ENCODE measurements around the gene CCDC88B. TPM values are rescaled to one million over a fixed set of nuclear protein-coding genes. Genes with fewer than 3 reads are reported as not detected.
"Not testable (repeated sequence)": the region's sequence is repeated elsewhere in the genome, so short reads cannot be mapped to it uniquely, and the experiment has no call there.

CCDC88B gene
- total RNA-seq, 1 experiment from 2014 or later, result 1.2 TPM

GRCh38 chr11:64304316-64305072, 35.5 kb upstream of the CCDC88B start:
- DNase-seq (ENCODE audit: low read depth), result peak; percentile 85

- DNase-seq (ENCODE audit: low read depth), result peak; percentile 93
Observed at GRCh38 chr11:64305075-64305690, 34.8 kb upstream of the CCDC88B start, which contains the start of gene ESRRA. TSS of gene ESRRA (plus strand) at chr11:64305524. CDS start at chr11:64307180, 1,656 bp downstream.

GRCh38 chr11:64305691-64306562, 34.1 kb upstream of the CCDC88B start:
- peak; percentile 35 for DNase-seq (ENCODE audit: low read depth)

GRCh38 chr11:64306563-64306875, 33.5 kb upstream of the CCDC88B start:
- no peak for DNase-seq (ENCODE audit: low read depth)

- DNase-seq (ENCODE audit: low read depth), result no peak
Observed at GRCh38 chr11:64306876-64307622, 33.0 kb upstream of the CCDC88B start.

GRCh38 chr11:64307795-64308194, 32.2 kb upstream of the CCDC88B start:
- DNase-seq (ENCODE audit: low read depth), result not testable (repeated sequence)

- DNase-seq (ENCODE audit: low read depth), result no peak
Observed at GRCh38 chr11:64312947-64313346, 27.1 kb upstream of the CCDC88B start.

GRCh38 chr11:64313491-64314145, 26.4 kb upstream of the CCDC88B start:
- DNase-seq (ENCODE audit: low read depth), result no peak

GRCh38 chr11:64314146-64314804, 25.7 kb upstream of the CCDC88B start:
- DNase-seq (ENCODE audit: low read depth), result no peak

GRCh38 chr11:64314805-64315561, 25.0 kb upstream of the CCDC88B start:
- no peak for DNase-seq (ENCODE audit: low read depth)

GRCh38 chr11:64315667-64316526, 24.1 kb upstream of the CCDC88B start:
- DNase-seq (ENCODE audit: low read depth), result not testable (repeated sequence)

GRCh38 chr11:64316672-64317324, 23.2 kb upstream of the CCDC88B start:
- DNase-seq (ENCODE audit: low read depth), result peak; percentile 25

- peak; percentile 98 for DNase-seq (ENCODE audit: low read depth)
Observed at GRCh38 chr11:64317325-64317960, 22.6 kb upstream of the CCDC88B start, which contains the start of gene TRMT112. TSS of gene TRMT112 (minus strand) at chr11:64317559. CDS start at chr11:64317526, 33 bp downstream.

- DNase-seq (ENCODE audit: low read depth), result peak; percentile 96
Observed at GRCh38 chr11:64317961-64318765, 21.8 kb upstream of the CCDC88B start, which contains the start of gene PRDX5. TSS of gene PRDX5 (plus strand) at chr11:64318121. CDS start at chr11:64318216, 95 bp downstream.

- DNase-seq (ENCODE audit: low read depth), result no peak
Observed at GRCh38 chr11:64318766-64319761, 20.9 kb upstream of the CCDC88B start.

All from RPMI7951 (cell line).